Mesenchymal stem cell (in vitro differentiated cells and primary cell): ENCODE results near the gene MSMO1.

Experiments
- DNase-seq: peaks from one replicate; pipeline ENCODE4 v3.0.0-alpha.2; 2013
- H2AFZ ChIP-seq: one replicate; pipeline ENCODE4 v1.6.1; 2013; ENCODE audit warnings: low read depth, mild to moderate bottlenecking, control low read depth, inconsistent platforms, low read length, moderate library complexity
- H2AK5ac ChIP-seq: 2 replicates; pipeline ENCODE4 v1.6.1; 2013; ENCODE audit warnings: low read length, moderate library complexity, mild to moderate bottlenecking, inconsistent platforms; ENCODE audit not compliant: severe bottlenecking
- H2BK120ac ChIP-seq: one replicate; pipeline ENCODE4 v1.6.1; 2013; ENCODE audit warnings: low read depth, mild to moderate bottlenecking, inconsistent platforms, low read length, moderate library complexity
- H2BK12ac ChIP-seq, 2 experiments: one replicate each; pipeline ENCODE4 v1.6.1; 2013; ENCODE audit warnings: inconsistent platforms in 2 of 2, low read length in 2 of 2, mild to moderate bottlenecking in 2 of 2, moderate library complexity in 2 of 2, control low read depth in 1 of 2
- H2BK15ac ChIP-seq: one replicate; pipeline ENCODE4 v1.6.1; 2013; ENCODE audit warnings: mild to moderate bottlenecking, low read depth, inconsistent platforms; ENCODE audit not compliant: poor library complexity, severe bottlenecking
- H2BK5ac ChIP-seq: 2 replicates; pipeline ENCODE4 v1.6.1; 2013; ENCODE audit warnings: low read depth, mild to moderate bottlenecking, low read length, control low read depth, inconsistent platforms; ENCODE audit not compliant: poor library complexity, severe bottlenecking
- H3K14ac ChIP-seq, 2 experiments: one replicate each; pipeline ENCODE4 v1.6.1; 2013; ENCODE audit warnings: inconsistent platforms in 2 of 2, low read length in 2 of 2, control low read depth in 1 of 2, mild to moderate bottlenecking in 1 of 2, moderate library complexity in 1 of 2
- H3K18ac ChIP-seq, 2 experiments: one replicate each; pipeline ENCODE4 v1.6.1; 2013; ENCODE audit warnings: inconsistent platforms in 2 of 2, low read length in 2 of 2, control low read depth in 1 of 2, low read depth in 1 of 2, mild to moderate bottlenecking in 1 of 2
- H3K23ac ChIP-seq, 2 experiments: one replicate each; pipeline ENCODE4 v1.6.1; 2013; ENCODE audit warnings: inconsistent platforms in 2 of 2, low read length in 2 of 2, mild to moderate bottlenecking in 2 of 2, moderate library complexity in 2 of 2, control low read depth in 1 of 2
- H3K27ac ChIP-seq: 2 replicates; pipeline ENCODE4 v1.5.1; 2013; ENCODE audit warnings: mild to moderate bottlenecking, moderate library complexity, low read length, control low read depth, inconsistent platforms; ENCODE audit not compliant: poor library complexity, severe bottlenecking
- H3K27me3 ChIP-seq, 2 experiments: 2 replicates each; pipeline versions ENCODE4 v1.6.1 to v1.7.0; 2013; ENCODE audit warnings: low read length in 2 of 2, mild to moderate bottlenecking in 2 of 2, moderate library complexity in 2 of 2, control low read depth in 1 of 2, inconsistent platforms in 1 of 2; ENCODE audit not compliant: control insufficient read depth in 1 of 2, insufficient read depth in 1 of 2
- H3K36me3 ChIP-seq, 2 experiments: 2 replicates each; pipeline versions ENCODE4 v1.6.1 to v1.7.0; 2013; ENCODE audit warnings: low read length in 2 of 2, control low read depth in 1 of 2, inconsistent platforms in 1 of 2, low read depth in 1 of 2, mild to moderate bottlenecking in 1 of 2; ENCODE audit not compliant: insufficient read depth in 2 of 2, control insufficient read depth in 1 of 2
- H3K4ac ChIP-seq, 2 experiments: one replicate each; pipeline ENCODE4 v1.6.1; 2013; ENCODE audit warnings: inconsistent platforms in 2 of 2, low read length in 2 of 2, mild to moderate bottlenecking in 2 of 2, moderate library complexity in 2 of 2, control low read depth in 1 of 2, low read depth in 1 of 2
- H3K4me1 ChIP-seq: 2 replicates; pipeline ENCODE4 v1.6.1; 2013; ENCODE audit warnings: low read depth, low read length, control low read depth; ENCODE audit not compliant: control insufficient read depth, insufficient read depth
- H3K4me2 ChIP-seq: 2 replicates; pipeline ENCODE4 v1.6.1; 2013; ENCODE audit warnings: low read length, mild to moderate bottlenecking, inconsistent platforms; ENCODE audit not compliant: poor library complexity, severe bottlenecking
- H3K4me3 ChIP-seq, 2 experiments: 2 replicates each; pipeline versions ENCODE4 v1.5.1 to v1.7.0; 2013; ENCODE audit warnings: low read length in 2 of 2, mild to moderate bottlenecking in 2 of 2, control low read depth in 1 of 2, low read depth in 1 of 2; ENCODE audit not compliant: insufficient read depth in 1 of 2
- H3K79me1 ChIP-seq: replicated peaks from 2 replicates; pipeline ENCODE4 v1.6.1; 2013; ENCODE audit warnings: mild to moderate bottlenecking, control low read depth, low read length, inconsistent platforms; ENCODE audit not compliant: poor library complexity, severe bottlenecking
- H3K9ac ChIP-seq: 2 replicates; pipeline ENCODE4 v1.7.0; 2013; ENCODE audit warnings: mild to moderate bottlenecking, low read length, moderate library complexity
- H3K9me3 ChIP-seq: 2 replicates; pipeline ENCODE4 v1.7.0; 2013; ENCODE audit warnings: mild to moderate bottlenecking, low read length; ENCODE audit not compliant: control insufficient read depth
- H4K8ac ChIP-seq: one replicate; pipeline ENCODE4 v1.6.1; 2013; ENCODE audit warnings: inconsistent platforms, mild to moderate bottlenecking, low read length, moderate library complexity
- H4K91ac ChIP-seq: one replicate; pipeline ENCODE4 v1.6.1; 2013; ENCODE audit warnings: mild to moderate bottlenecking, low read length, inconsistent platforms
- WGBS: methylation state at CpG from one replicate; pipeline ENCODE4 v1.1.7; 2013; ENCODE audit warnings: mixed read lengths; 5-methylcytosine and 5-hydroxymethylcytosine counted together

Gene MSMO1

DNA sequence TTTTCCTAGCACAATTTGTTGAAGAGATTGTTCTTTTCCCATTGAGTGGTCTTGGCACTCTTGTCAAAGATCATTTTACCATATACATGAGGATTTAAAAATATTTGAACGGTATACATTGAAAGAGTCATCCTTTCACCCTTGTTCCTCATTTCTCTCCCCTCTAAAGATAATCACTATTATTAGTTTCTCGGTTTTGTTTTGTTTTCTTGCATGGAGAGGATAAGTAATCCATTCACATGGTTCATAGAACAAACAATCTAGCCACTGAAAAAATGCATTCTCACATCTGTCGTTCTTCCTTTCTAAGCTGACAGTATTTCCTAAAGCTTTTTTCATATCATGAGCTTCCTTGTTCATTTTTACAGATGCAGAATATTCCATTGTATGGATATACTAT, 39.2 kb upstream of the MSMO1 start:
- Histone ChIP-seq H3K4me2 (no peak overlapping the region), H4K91ac (no peak overlapping the region), H2BK12ac (no peak overlapping the region), H2BK15ac (no peak overlapping the region), H3K27ac (no peak overlapping the region), H3K79me1 (peaks cover 10% of the 10 kb centered on the region), H3K18ac (no peak overlapping the region), H3K36me3 (no peaks in the 10 kb centered on the region), H3K23ac (no peak overlapping the region), H2BK120ac (no peak overlapping the region), H3K4me3 (no peak overlapping the region), H2AK5ac (no peak overlapping the region), H3K4ac (no peak overlapping the region), H4K8ac (no peak overlapping the region), H3K9me3 (no peaks in the 10 kb centered on the region), H2BK5ac (no peak overlapping the region), H3K14ac (no peak overlapping the region), H3K9ac (peak overlapping the region; percentile 9), H3K27me3 (no peaks in the 10 kb centered on the region), H3K4me1 (no peaks in the 10 kb centered on the region), H2AFZ (no peak overlapping the region)
- DNase-seq = no peak
- 71% methylated on average over 2 of the region's 3 CpGs for WGBS

DNA sequence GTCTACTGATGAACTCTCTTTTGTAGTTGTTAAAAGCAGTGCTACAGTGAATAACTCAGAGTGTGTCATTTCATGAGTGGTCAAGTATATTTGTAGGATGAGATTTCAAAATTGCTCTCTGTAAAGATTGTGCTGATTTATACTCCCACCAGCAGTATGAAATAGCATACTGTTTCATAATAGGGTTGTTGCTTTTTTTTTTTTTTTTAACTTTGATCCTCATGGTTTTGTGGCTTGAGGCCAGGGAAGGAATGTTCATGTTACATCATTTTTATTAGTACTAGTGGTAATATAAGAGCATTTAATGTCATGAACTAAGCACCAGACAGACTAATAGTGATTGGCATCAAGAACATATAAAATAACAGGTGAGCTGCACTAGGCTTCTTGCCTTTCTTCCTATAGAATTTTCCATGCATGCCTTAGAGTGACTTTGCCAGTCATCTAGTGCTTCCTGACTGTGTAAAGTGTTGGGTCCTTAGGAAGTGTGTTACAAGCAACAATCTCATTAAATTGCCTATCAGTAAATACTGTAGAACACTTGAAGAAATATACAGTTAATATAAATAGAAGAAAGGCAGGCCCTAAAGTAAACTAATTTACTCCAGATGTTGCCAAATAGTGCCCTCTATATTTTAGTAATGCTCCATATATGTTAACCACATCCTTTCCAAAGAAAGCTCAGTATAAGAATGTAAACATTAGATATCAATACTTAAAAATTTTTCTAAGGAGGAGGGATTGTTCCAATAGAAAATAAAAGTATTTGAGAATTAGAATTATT, 38.6 kb upstream of the MSMO1 start:
- Histone ChIP-seq H2BK15ac (no peak overlapping the region), H3K18ac (no peak overlapping the region), H3K9me3 (no peaks in the 10 kb centered on the region), H3K4me1 (no peaks in the 10 kb centered on the region), H3K4me3 (no peak overlapping the region), H3K27me3 (no peaks in the 10 kb centered on the region), H2BK12ac (no peak overlapping the region), H4K8ac (no peak overlapping the region), H2AFZ (no peak overlapping the region), H2AK5ac (no peak overlapping the region), H2BK120ac (no peak overlapping the region), H3K14ac (no peak overlapping the region), H3K36me3 (no peaks in the 10 kb centered on the region), H3K4ac (no peak overlapping the region), H3K79me1 (peaks cover 10% of the 10 kb centered on the region), H2BK5ac (no peak overlapping the region), H3K4me2 (no peak overlapping the region), H3K27ac (no peak overlapping the region), H3K9ac (peak overlapping the region; percentile 9), H3K23ac (no peak overlapping the region), H4K91ac (no peak overlapping the region)
- DNase-seq = peak; percentile 64

DNA sequence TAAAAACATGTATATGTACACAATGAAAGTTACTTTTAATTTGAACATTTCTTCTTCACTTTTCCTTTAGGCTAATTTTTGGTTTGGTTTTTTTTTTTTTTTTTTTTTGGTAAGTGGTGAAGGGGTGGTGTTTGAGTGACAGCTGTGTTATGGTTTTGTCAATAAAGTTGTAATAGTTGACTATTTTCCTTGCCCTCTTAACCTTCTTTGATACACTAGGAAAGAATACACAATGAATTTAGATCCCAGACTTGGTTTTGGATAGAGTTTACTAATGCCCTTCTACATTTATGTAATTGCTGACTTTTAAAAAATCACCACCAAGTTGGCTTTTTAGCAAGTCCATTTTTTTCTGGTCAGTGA, 38.1 kb upstream of the MSMO1 start:
- Histone ChIP-seq H3K18ac (no peak overlapping the region), H3K23ac (no peak overlapping the region), H3K4me2 (no peak overlapping the region)

DNA sequence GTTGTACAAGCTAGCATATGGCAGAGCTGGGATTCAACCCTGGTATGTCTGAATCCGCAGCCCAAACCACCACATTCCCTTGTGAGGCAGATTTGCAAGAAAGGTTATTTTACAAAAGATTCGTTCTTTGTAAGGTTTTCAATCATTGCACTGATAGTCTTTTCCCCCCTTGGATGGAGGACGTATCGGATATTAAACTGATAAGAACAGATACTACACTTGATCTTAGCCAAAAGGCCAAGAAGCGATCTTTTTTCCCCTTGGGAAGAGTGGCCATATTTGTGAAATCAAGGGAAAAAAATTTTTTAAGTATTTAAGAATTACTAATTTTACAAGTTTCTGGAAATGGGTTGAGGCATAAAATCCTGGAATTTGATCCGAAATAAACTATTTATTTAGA, 34.4 kb upstream of the MSMO1 start:
- H2AK5ac ChIP-seq = no peak overlapping the region
- no peak overlapping the region for H2BK120ac ChIP-seq
- peak; percentile 33 for DNase-seq
- H3K4me1 ChIP-seq = peaks cover 1% of the 10 kb centered on the region
- no peak overlapping the region for H4K91ac ChIP-seq
- no peak overlapping the region for H2AFZ ChIP-seq
- H3K4me3 ChIP-seq = no peak overlapping the region
- H3K36me3 ChIP-seq = peaks cover 8 to 19% of the 10 kb centered on the region in 2 experiments
- H3K4me2 ChIP-seq = no peak overlapping the region
- H3K18ac ChIP-seq = no peak overlapping the region
- no peaks in the 10 kb centered on the region for H3K9me3 ChIP-seq
- H2BK12ac ChIP-seq = no peak overlapping the region
- no peak overlapping the region for H3K9ac ChIP-seq
- peaks cover 19% of the 10 kb centered on the region for H3K79me1 ChIP-seq
- H2BK15ac ChIP-seq = no peak overlapping the region
- H4K8ac ChIP-seq = no peak overlapping the region
- H2BK5ac ChIP-seq = no peak overlapping the region
- H3K27me3 ChIP-seq = no peaks in the 10 kb centered on the region
- H3K14ac ChIP-seq = no peak overlapping the region
- no peak overlapping the region for H3K23ac ChIP-seq
- H3K4ac ChIP-seq = no peak overlapping the region
- H3K27ac ChIP-seq = no peak overlapping the region
- WGBS = 100% methylated on average over 5 of the region's 6 CpGs

More for the DNA sequence above, 38.1 kb upstream of the MSMO1 start:
- H2AFZ ChIP-seq = no peak overlapping the region
- no peak overlapping the region for H3K4ac ChIP-seq
- H3K14ac ChIP-seq = no peak overlapping the region
- H2BK120ac ChIP-seq = no peak overlapping the region
- H3K4me3 ChIP-seq = no peak overlapping the region
- no peak overlapping the region for H2BK5ac ChIP-seq
- no peaks in the 10 kb centered on the region for H3K36me3 ChIP-seq
- H2AK5ac ChIP-seq = no peak overlapping the region
- DNase-seq = peak; percentile 6
- H3K79me1 ChIP-seq = peaks cover 10% of the 10 kb centered on the region
- no peaks in the 10 kb centered on the region for H3K4me1 ChIP-seq
- no peak overlapping the region for H2BK15ac ChIP-seq
- no peaks in the 10 kb centered on the region for H3K27me3 ChIP-seq
- H4K8ac ChIP-seq = no peak overlapping the region
- no peak overlapping the region for H2BK12ac ChIP-seq
- no peak overlapping the region for H3K27ac ChIP-seq
- no peaks in the 10 kb centered on the region for H3K9me3 ChIP-seq
- no peak overlapping the region for H4K91ac ChIP-seq
- no peak overlapping the region for H3K9ac ChIP-seq
